ENCODE measurements around the gene ZBTB9.

GRCh38 chr6:33430991-33431879 lies 23.1 kb upstream of the ZBTB9 start:
- TF ChIP-seq YY1 (IDR thresholded peaks at IDR 0.05; ENCODE audit: insufficient read depth, insufficient read length) (no peak), ZNF274 (IDR thresholded peaks at IDR 0.05; ENCODE audit: low read depth, low read length) (no peak), SUZ12 (IDR thresholded peaks at IDR 0.05; ENCODE audit: extremely low read depth, insufficient read depth, insufficient read length) (no peak)
